HCT116 (cell line): ENCODE results near the gene TGFBR3. TPM values are rescaled to one million over a fixed set of nuclear protein-coding genes. Genes with fewer than 3 reads are reported as not detected.

Experiments
- ATAC-seq: fragments of 200-7000 bp; cut with Tn5 transposase; 2 replicates; pipeline ENCODE4 v1.9.1; 2020; ENCODE audit warnings: mild to moderate bottlenecking, moderate library complexity
- BruUV-seq: library from RNA; stranded (reverse); fragments of 400-500 nt; replicated peaks from 2 replicates; lab custom pipeline; 2021; lab: Mats Ljungman, UMichigan
- CTCF ChIA-PET: fragments of 300-600 bp; sonication (Branson Sonifier 250); formaldehyde crosslinking; loops from one replicate; lab custom pipeline; 2021; ENCODE audit warnings: antibody characterized with exemption; lab: Charles Lee
- POLR2A ChIA-PET: fragments of 300-600, 350-600 bp; sonication (Branson Sonifier 250); formaldehyde crosslinking; loops from one replicate; lab custom pipeline; 2021; ENCODE audit warnings: antibody characterized with exemption; lab: Charles Lee
- RAD21 ChIA-PET, 2 experiments: fragments of 300-600 bp; sonication (Branson Sonifier 250); formaldehyde crosslinking; loops; one replicate each; lab custom pipeline; 2023; ENCODE audit warnings: low total read pairs in 2 of 2; ENCODE audit not compliant: uncharacterized antibody in 2 of 2, unreplicated experiment in 2 of 2, low non-redundant PET in 1 of 2; lab: Charles Lee
- DNase-seq: peaks from one replicate; pipeline ENCODE4 v3.0.0-alpha.2; 2010; ENCODE audit warnings: low read depth, low spot score
- H2AFZ ChIP-seq: fragments of 200-600 bp; shearing (Covaris generic), sonication (generic); 2 replicates; pipeline ENCODE4 v1.6.1; 2017; ENCODE audit warnings: low read depth, mixed run types, mixed read lengths, antibody characterized with exemption, low read length; ENCODE audit not compliant: poor library complexity, severe bottlenecking
- H3K27ac ChIP-seq: 2 replicates; pipeline ENCODE4 v1.5.1; 2012; ENCODE audit warnings: low read depth, low read length
- H3K27me3 ChIP-seq: fragments of 200-600 bp; sonication (generic); 2 replicates; pipeline ENCODE4 v1.6.1; 2016; ENCODE audit warnings: mixed run types, low read length, mixed read lengths; ENCODE audit not compliant: insufficient read depth
- H3K36me3 ChIP-seq, 2 experiments: fragments of 200-500 bp in 1 of 2; fragments of 200-600 bp in 1 of 2; sonication (Bioruptor generic) in 1 of 2; sonication (generic) in 1 of 2; 2 replicates each; pipeline versions ENCODE4 v1.5.1 to v1.6.1; 2014 to 2016; ENCODE audit warnings: low read length in 2 of 2, inconsistent platforms in 1 of 2, mixed read lengths in 1 of 2, mixed run types in 1 of 2; ENCODE audit not compliant: insufficient read depth in 2 of 2, control insufficient read depth in 1 of 2
- H3K4me1 ChIP-seq, 2 experiments: fragments of 200-600 bp in 1 of 2; sonication (generic) in 1 of 2; 2 replicates each; pipeline versions ENCODE4 v1.5.1 to v1.6.1; 2012 to 2017; ENCODE audit warnings: low read length in 2 of 2, inconsistent platforms in 1 of 2, mild to moderate bottlenecking in 1 of 2, mixed read lengths in 1 of 2, mixed run types in 1 of 2, moderate library complexity in 1 of 2; ENCODE audit not compliant: insufficient read depth in 2 of 2, control insufficient read depth in 1 of 2
- H3K4me2 ChIP-seq: fragments of 200-600 bp; sonication (generic); 2 replicates; pipeline ENCODE4 v1.6.1; 2017; ENCODE audit warnings: mixed run types, low read length, mixed read lengths
- H3K4me3 ChIP-seq, 2 experiments: fragments of 200-600 bp in 1 of 2; sonication (generic) in 1 of 2; replicated peaks in 1 of 2; 2 replicates each; pipeline ENCODE4 v1.5.1; 2011 to 2016; ENCODE audit warnings: low read length in 2 of 2, control low read depth in 1 of 2, low read depth in 1 of 2, mild to moderate bottlenecking in 1 of 2, mixed read lengths in 1 of 2, mixed run types in 1 of 2
- H3K79me2 ChIP-seq: fragments of 200-600 bp; sonication (generic); 2 replicates; pipeline ENCODE4 v1.6.1; 2017; ENCODE audit warnings: mild to moderate bottlenecking, mixed run types, low read length, moderate library complexity, mixed read lengths; ENCODE audit not compliant: insufficient read depth
- H3K9ac ChIP-seq: fragments of 200-600 bp; sonication (generic); 2 replicates; pipeline ENCODE4 v1.6.1; 2016; ENCODE audit warnings: low read length, mixed read lengths
- H3K9me2 ChIP-seq: fragments of 200-600 bp; sonication (generic), shearing (Covaris generic); 2 replicates; pipeline ENCODE4 v1.6.1; 2017; ENCODE audit warnings: mixed run types, mild to moderate bottlenecking, moderate library complexity; ENCODE audit not compliant: insufficient read depth
- H3K9me3 ChIP-seq, 2 experiments: fragments of 200-500 bp in 1 of 2; fragments of 200-600 bp in 1 of 2; sonication (Bioruptor generic) in 1 of 2; sonication (generic) in 1 of 2; 2 replicates each; pipeline ENCODE4 v1.6.1; 2014 to 2017; ENCODE audit warnings: low read length in 2 of 2, mixed read lengths in 2 of 2, inconsistent platforms in 1 of 2, low read depth in 1 of 2, mild to moderate bottlenecking in 1 of 2, mixed run types in 1 of 2, moderate library complexity in 1 of 2; ENCODE audit not compliant: control insufficient read depth in 1 of 2, insufficient read depth in 1 of 2
- H4K20me1 ChIP-seq: fragments of 200-600 bp; sonication (generic), shearing (Covaris generic); 2 replicates; pipeline ENCODE4 v1.6.1; 2017; ENCODE audit warnings: mixed run types, mild to moderate bottlenecking, moderate library complexity; ENCODE audit not compliant: insufficient read depth
- CBX3 ChIP-seq: IDR thresholded peaks from 2 replicates; pipeline ENCODE4 v1.6.1; 2012; ENCODE audit warnings: low read depth
- EGR1 ChIP-seq: IDR thresholded peaks from 2 replicates; pipeline ENCODE4 v1.6.1; 2012; ENCODE audit warnings: low read depth
- ELF1 ChIP-seq: IDR thresholded peaks from 2 replicates; pipeline ENCODE4 v1.6.1; 2012; ENCODE audit warnings: low read depth, borderline replicate concordance
- EZH2 ChIP-seq: fragments of 200-600 bp; sonication (generic); IDR thresholded peaks from 2 replicates; pipeline ENCODE4 v1.6.1; 2017; ENCODE audit warnings: antibody characterized with exemption, mixed run types
- EZH2phosphoT487 ChIP-seq: fragments of 200-600 bp; IDR thresholded peaks from 2 replicates; pipeline ENCODE4 v1.6.1; 2018; ENCODE audit warnings: antibody characterized with exemption, borderline replicate concordance
- FOSL1 ChIP-seq: IDR thresholded peaks from 2 replicates; pipeline ENCODE4 v1.6.1; 2012; ENCODE audit warnings: low read depth
- JUND ChIP-seq: IDR thresholded peaks from 2 replicates; pipeline ENCODE4 v1.6.1; 2012
- MAX ChIP-seq: IDR thresholded peaks from 2 replicates; pipeline ENCODE4 v1.6.1; 2012
- POLR2A ChIP-seq: IDR thresholded peaks from 2 replicates; pipeline ENCODE4 v1.7.0; 2011; ENCODE audit warnings: borderline replicate concordance; ENCODE audit not compliant: insufficient read depth, insufficient read length; ENCODE audit errors: extremely low read depth
- POLR2AphosphoS5 ChIP-seq: IDR thresholded peaks from 2 replicates; pipeline ENCODE4 v1.6.1; 2011; ENCODE audit warnings: mild to moderate bottlenecking, low read depth, low read length, moderate library complexity
- RAD21 ChIP-seq: IDR thresholded peaks from 2 replicates; pipeline ENCODE4 v1.6.1; 2012; ENCODE audit warnings: low read depth, mild to moderate bottlenecking
- REST ChIP-seq: IDR thresholded peaks from 2 replicates; pipeline ENCODE4 v1.6.1; 2012; ENCODE audit warnings: low read depth
- SIN3A ChIP-seq: IDR thresholded peaks from 2 replicates; pipeline ENCODE4 v1.6.1; 2012; ENCODE audit warnings: low read depth
- SP1 ChIP-seq: IDR thresholded peaks from 2 replicates; pipeline ENCODE4 v1.6.1; 2012; ENCODE audit warnings: low read depth
- SRF ChIP-seq: IDR thresholded peaks from 2 replicates; pipeline ENCODE4 v1.6.1; 2012; ENCODE audit warnings: low read depth
- TCF7L2 ChIP-seq: IDR thresholded peaks from 2 replicates; pipeline ENCODE4 v1.7.0; 2011; ENCODE audit warnings: borderline replicate concordance, inconsistent platforms; ENCODE audit not compliant: insufficient read depth, insufficient read length; ENCODE audit errors: extremely low read depth
- ZNF274 ChIP-seq: fragments of 200-500 bp; sonication (Bioruptor generic); IDR thresholded peaks from 2 replicates; pipeline ENCODE4 v1.6.1; 2014; ENCODE audit warnings: mild to moderate bottlenecking, low read depth, low read length, inconsistent platforms
- intact Hi-C: fragments of 100-400 bp; cut with micrococcal nuclease; formaldehyde crosslinking; loops from 2 replicates; pipeline ENCODE4 v1.10.0; 2022
- total RNA-seq: library from RNA; stranded (reverse); gene quantifications from one replicate; pipeline ENCODE4 v1.2.1, GENCODE V29; 2021; ENCODE audit not compliant: unreplicated experiment

Gene TGFBR3
- total RNA-seq, 1 experiment from 2014 or later = 7.1 TPM

- no peak overlapping the region for H2AFZ ChIP-seq
- RAD21 ChIA-PET = no interaction called here
- H4K20me1 ChIP-seq = no peaks in the 10 kb centered on the region
- H3K9me2 ChIP-seq = no peaks in the 10 kb centered on the region
- DNase-seq (no peak), ATAC-seq (no peak)
- no peak overlapping the region for H3K9ac ChIP-seq
- H3K9me3 ChIP-seq = no peaks in the 10 kb centered on the region
- no peaks in the 10 kb centered on the region for H3K36me3 ChIP-seq
- POLR2A ChIA-PET = no interaction called here
- intact Hi-C loops = no loop called here
- no peak for TF ChIP-seq JUND
- TF ChIP-seq EZH2 = no peak
- no peak for TF ChIP-seq ZNF274
- no peak for TF ChIP-seq POLR2A
- no peak for TF ChIP-seq EGR1
- TF ChIP-seq FOSL1 = no peak
- TF ChIP-seq TCF7L2 = no peak
- TF ChIP-seq CBX3 = no peak
- no peak for TF ChIP-seq SRF
- no peak for TF ChIP-seq REST
- TF ChIP-seq SIN3A = no peak
- no peak for TF ChIP-seq SP1
- no peak for TF ChIP-seq ELF1
- TF ChIP-seq MAX = no peak
- no peak for TF ChIP-seq POLR2AphosphoS5
- TF ChIP-seq EZH2phosphoT487 = no peak
- TF ChIP-seq RAD21 = no peak
- no peak overlapping the region for H3K4me3 ChIP-seq
- H3K27me3 ChIP-seq = no peaks in the 10 kb centered on the region
- peak overlapping the region; percentile 44; the same call in 1 of the 2 replicates for H3K4me2 ChIP-seq
- CTCF ChIA-PET = no interaction called here
- H3K4me1 ChIP-seq = peaks cover 13 to 14% of the 10 kb centered on the region in 2 experiments
- no TSS peak for BruUV-seq
- no peaks in the 10 kb centered on the region for H3K79me2 ChIP-seq
- H3K27ac ChIP-seq = no peak overlapping the region
Measured at GRCh38 chr1:91872000-91872399, 14.0 kb downstream of the TGFBR3 start.
